K562 treated with DMSO at 1 percent for 24 hours (cell line): Measurements from ENCODE around the gene PAGR1. TPM values are rescaled to one million over a fixed set of nuclear protein-coding genes. Genes with fewer than 3 reads are reported as not detected.

ENCODE experiments used
- total RNA-seq: library from RNA; unstranded; fragments of 300-600 nt; gene quantifications from 2 replicates; pipeline ENCODE4 v1.2.3, GENCODE V29; 2022; ENCODE audit warnings: low read depth; ENCODE audit not compliant: insufficient read depth

The PAGR1 gene
- 57.5 and 58.4 TPM in 2 replicates for total RNA-seq

GRCh38 chr16:29815793-29816693 lies at the start of gene PAGR1:
TSS of gene PAGR1 (plus strand) at chr16:29816152. CDS start at chr16:29816526, 374 bp downstream.

GRCh38 chr16:29777576-29778350 lies 38.2 kb upstream of the PAGR1 start, which contains the start of gene ZG16:
TSS of gene ZG16 (plus strand) at chr16:29778256. CDS start at chr16:29779267, 1,011 bp downstream.

GRCh38 chr16:29790183-29790948 lies 25.6 kb upstream of the PAGR1 start, which contains the start of gene KIF22:
TSS of gene KIF22 (plus strand) at chr16:29790751. CDS start at chr16:29790760, 9 bp downstream.

GRCh38 chr16:29806099-29806579 lies 9.8 kb upstream of the PAGR1 start, which contains the start of gene MAZ:
TSS of gene MAZ (plus strand) at chr16:29806529. CDS start at chr16:29806702, 173 bp downstream.

GRCh38 chr16:29811896-29812665 lies 3.9 kb upstream of the PAGR1 start, which contains the start of gene PRRT2:
TSS of gene PRRT2 (plus strand) at chr16:29812193. CDS start at chr16:29813055, 862 bp downstream.

GRCh38 chr16:29820271-29820701 lies 4.3 kb downstream of the PAGR1 start, which contains the start of gene MVP:
TSS of gene MVP (plus strand) at chr16:29820462. CDS start at chr16:29830550, 10,088 bp downstream.

GRCh38 chr16:29862884-29863668 lies 47.1 kb downstream of the PAGR1 start, which contains the start of gene CDIPT:
TSS of gene CDIPT (minus strand) at chr16:29863226. CDS start at chr16:29862857, 369 bp downstream.

Other genes with a start within 250 kb of the PAGR1 start
- gene SPN, start 152.9 kb upstream of the PAGR1 start, total RNA-seq = 74.7 and 82.2 TPM in 2 replicates
- 233 and 247 TPM in 2 replicates for gene QPRT, start 137.0 kb upstream of the PAGR1 start, total RNA-seq
- not detected in 2 replicates for gene C16orf54, start 70.2 kb upstream of the PAGR1 start, total RNA-seq
- not detected in 2 replicates for gene ZG16, start 37.9 kb upstream of the PAGR1 start, total RNA-seq
- gene KIF22, start 25.4 kb upstream of the PAGR1 start, total RNA-seq = 134 and 137 TPM in 2 replicates
- 301 and 349 TPM in 2 replicates for gene MAZ, start 9.6 kb upstream of the PAGR1 start, total RNA-seq
- 2.0 and 2.6 TPM in 2 replicates for gene PRRT2, start 4.0 kb upstream of the PAGR1 start, total RNA-seq
- 6.9 and 7.4 TPM in 2 replicates for gene MVP, start 4.3 kb downstream of the PAGR1 start, total RNA-seq
- gene CDIPT, start 47.1 kb downstream of the PAGR1 start, total RNA-seq = 122 and 127 TPM in 2 replicates
- gene SEZ6L2, start 83.4 kb downstream of the PAGR1 start, total RNA-seq = 5.3 and 5.8 TPM in 2 replicates
- not detected in 2 replicates for gene ASPHD1, start 84.3 kb downstream of the PAGR1 start, total RNA-seq
- gene KCTD13, start 110.1 kb downstream of the PAGR1 start, total RNA-seq = 54.5 and 59.9 TPM in 2 replicates
- 166 and 175 TPM in 2 replicates for gene TMEM219, start 145.9 kb downstream of the PAGR1 start, total RNA-seq
- gene TAOK2, start 157.7 kb downstream of the PAGR1 start, total RNA-seq = 72.9 and 76.9 TPM in 2 replicates
- gene HIRIP3, start 179.5 kb downstream of the PAGR1 start, total RNA-seq = 39.9 and 49.8 TPM in 2 replicates
- 122 and 141 TPM in 2 replicates for gene INO80E, start 180.1 kb downstream of the PAGR1 start, total RNA-seq
- gene DOC2A, start 194.9 kb downstream of the PAGR1 start, total RNA-seq = 2.0 and 3.4 TPM in 2 replicates
- gene C16orf92, start 207.0 kb downstream of the PAGR1 start, total RNA-seq = not detected in 2 replicates
- gene TLCD3B, start 215.1 kb downstream of the PAGR1 start, total RNA-seq = 1.1 and 1.7 TPM in 2 replicates
- gene ALDOA, start 249.6 kb downstream of the PAGR1 start, total RNA-seq = 2,402 and 2,593 TPM in 2 replicates